HT1080 (cell line): ENCODE results near the gene INPP4B. TPM values are rescaled to one million over a fixed set of nuclear protein-coding genes. Genes with fewer than 3 reads are reported as not detected.

Source experiments
- DNase-seq: peaks from one replicate; pipeline ENCODE4 v3.0.0-alpha.2; 2015; ENCODE audit warnings: low read depth
- polyA plus RNA-seq, 2 experiments: library from polyadenylated mRNA; depleted of rRNA; stranded (reverse); fragments of >200 nt; gene quantifications; 2 replicates each; pipeline ENCODE4 v1.2.3, GENCODE V29; 2015
- total RNA-seq: library from RNA; depleted of rRNA; stranded (reverse); fragments of >200 nt; shearing (Covaris generic); gene quantifications from 2 replicates; pipeline ENCODE4 v1.2.3, GENCODE V29; 2014; rRNA removed

The INPP4B gene
- total RNA-seq, result 9.3 and 10.0 TPM in 2 replicates
- 4.6 and 4.7 TPM in 2 replicates for polyA plus RNA-seq (2015; cell fraction: cytosol; rRNA removed)
- polyA plus RNA-seq (2015; cell fraction: nucleus; rRNA removed), result 4.0 and 4.4 TPM in 2 replicates

- peak; percentile 32 for DNase-seq
Measured at GRCh38 chr4:142846108-142846728, at the start of gene INPP4B. Gene INPP4B, minus strand, starts transcription at chr4:142846301.

GRCh38 chr4:142893012-142893411, 46.9 kb upstream of the INPP4B start:
- DNase-seq, result no peak

GRCh38 chr4:142886566-142886965, 40.5 kb upstream of the INPP4B start:
- DNase-seq, result no peak

GRCh38 chr4:142883040-142883832, 37.1 kb upstream of the INPP4B start:
- DNase-seq, result no peak

- DNase-seq, result no peak
Measured at GRCh38 chr4:142882159-142882558, 36.1 kb upstream of the INPP4B start.

GRCh38 chr4:142881331-142881730, 35.2 kb upstream of the INPP4B start:
- DNase-seq, result no peak

- DNase-seq, result peak; percentile 6
Measured at GRCh38 chr4:142875117-142875516, 29.0 kb upstream of the INPP4B start.

- DNase-seq, result no peak
Measured at GRCh38 chr4:142874684-142875083, 28.6 kb upstream of the INPP4B start.

- DNase-seq, result no peak
Measured at GRCh38 chr4:142866685-142867084, 20.6 kb upstream of the INPP4B start.

- no peak for DNase-seq
Measured at GRCh38 chr4:142861351-142861750, 15.2 kb upstream of the INPP4B start.

GRCh38 chr4:142858965-142859364, 12.9 kb upstream of the INPP4B start:
- no peak for DNase-seq

- no peak for DNase-seq
Measured at GRCh38 chr4:142858446-142858845, 12.3 kb upstream of the INPP4B start.

- no peak for DNase-seq
Measured at GRCh38 chr4:142856576-142856975, 10.5 kb upstream of the INPP4B start.

GRCh38 chr4:142850478-142850877, 4.4 kb upstream of the INPP4B start:
- DNase-seq, result no peak

- DNase-seq, result peak; percentile 48
Measured at GRCh38 chr4:142846729-142847596, 862 bp upstream of the INPP4B start.

GRCh38 chr4:142845293-142846107, 601 bp downstream of the INPP4B start:
- DNase-seq, result no peak

- DNase-seq, result no peak
Measured at GRCh38 chr4:142844782-142845181, 1.3 kb downstream of the INPP4B start.

GRCh38 chr4:142840516-142841123, 5.5 kb downstream of the INPP4B start:
- DNase-seq, result no peak

GRCh38 chr4:142838778-142839177, 7.3 kb downstream of the INPP4B start:
- no peak for DNase-seq

- DNase-seq, result no peak
Measured at GRCh38 chr4:142832022-142832421, 14.1 kb downstream of the INPP4B start.
